ENCODE measurements around the gene CAVIN4. TPM values are rescaled to one million over a fixed set of nuclear protein-coding genes. Genes with fewer than 3 reads are reported as not detected.

Gene CAVIN4
- total RNA-seq (2014; rRNA removed; shearing (Covaris generic)) (1.7 and 1.9 TPM in 2 replicates), polyA plus RNA-seq (2016; fragmentation: Nextera tagmentation; extraction: Ambion mirVana) (0.60 and 0.65 TPM in 2 replicates)

- in situ Hi-C loops (cut with MboI) = loop anchor here (25.0 kb wide), 2 partner anchors 241 to 541 kb away; no protein-coding TSS in a partner anchor
- H3K79me2 ChIP-seq (ENCODE audit: insufficient read depth) = no peaks in the 10 kb centered on the region
- DNase-seq = peak; percentile 79
Observed at GRCh38 chr9:100577776-100578448, at the start of gene CAVIN4. TSS of gene CAVIN4 (plus strand) at chr9:100578079. CDS start at chr9:100578144, 65 bp downstream.

GRCh38 chr9:100534401-100534800, 43.5 kb upstream of the CAVIN4 start:
- no peaks in the 10 kb centered on the region for H4K20me1 ChIP-seq (ENCODE audit: insufficient read depth)
- no peaks in the 10 kb centered on the region for H3K9me3 ChIP-seq (ENCODE audit: low read depth)
- no peak for DNase-seq
- WGBS, 2 experiments (ENCODE audit: low coverage in 1 of 2, low lambda C conversion rate in 2 of 2, missing lambda C conversion rate in 2 of 2) = 77 to 78% methylated on average over 4 of the region's 4 CpGs
- H3F3A ChIP-seq (ENCODE audit: insufficient read depth) = no peaks in the 10 kb centered on the region
- H3K27ac ChIP-seq = no peak overlapping the region
- TF ChIP-seq EZH2phosphoT487 (IDR thresholded peaks at IDR 0.05; ENCODE audit: insufficient read depth, low read depth) = no peak
- TF ChIP-seq EZH2 (IDR thresholded peaks at IDR 0.05; ENCODE audit: insufficient read depth, poor library complexity, severe bottlenecking) = no peak
- in situ Hi-C loops (cut with MboI) = no loop called here
- H3K9me2 ChIP-seq (ENCODE audit: insufficient read depth) = no peaks in the 10 kb centered on the region
- H2AFZ ChIP-seq = no peak overlapping the region
- no peaks in the 10 kb centered on the region for H3K36me3 ChIP-seq (ENCODE audit: low read depth)
- H3K9ac ChIP-seq = no peak overlapping the region
- no peak overlapping the region for H3K4me3 ChIP-seq
- no peaks in the 10 kb centered on the region for H3K4me1 ChIP-seq (ENCODE audit: insufficient read depth)
- no peaks in the 10 kb centered on the region for H3K79me2 ChIP-seq (ENCODE audit: insufficient read depth)
- no peaks in the 10 kb centered on the region for H3K27me3 ChIP-seq (replicated peaks; ENCODE audit: insufficient read depth)
- no peak overlapping the region for H3K4me2 ChIP-seq (ENCODE audit: unreplicated experiment)

More at GRCh38 chr9:100577776-100578448, at the start of gene CAVIN4:
- H3K27ac ChIP-seq = peak within 1 kb of the TSS; percentile 36
- H3K9ac ChIP-seq = no peak within 1 kb of the TSS
- no peaks in the 10 kb centered on the region for H3K9me2 ChIP-seq (ENCODE audit: insufficient read depth)
- TF ChIP-seq EZH2phosphoT487 (IDR thresholded peaks at IDR 0.05; ENCODE audit: insufficient read depth, low read depth) (no peak), EZH2 (IDR thresholded peaks at IDR 0.05; ENCODE audit: insufficient read depth, poor library complexity, severe bottlenecking) (no peak)
- 0 out of 2 replicates have a peak, but pooled peaks cover 5% of the 10 kb centered on the region for H3K36me3 ChIP-seq (ENCODE audit: low read depth)
- peak within 1 kb of the TSS; percentile 79 for H3K4me2 ChIP-seq (ENCODE audit: unreplicated experiment)
- no peaks in the 10 kb centered on the region for H4K20me1 ChIP-seq (ENCODE audit: insufficient read depth)
- H3K4me3 ChIP-seq = peak within 1 kb of the TSS; percentile 40
- 74% methylated on average over 10 of the region's 10 CpGs for WGBS, 2 experiments (ENCODE audit: low coverage in 1 of 2, low lambda C conversion rate in 2 of 2, missing lambda C conversion rate in 2 of 2)
- H2AFZ ChIP-seq = no peak within 1 kb of the TSS
- H3K4me1 ChIP-seq (ENCODE audit: insufficient read depth) = peaks cover 88% of the 10 kb centered on the region
- H3K9me3 ChIP-seq (ENCODE audit: low read depth) = no peaks in the 10 kb centered on the region
- H3F3A ChIP-seq (ENCODE audit: insufficient read depth) = peaks cover 39% of the 10 kb centered on the region
- H3K27me3 ChIP-seq (replicated peaks; ENCODE audit: insufficient read depth) = no peaks in the 10 kb centered on the region

- H3K9me2 ChIP-seq (ENCODE audit: insufficient read depth) = no peaks in the 10 kb centered on the region
- no peaks in the 10 kb centered on the region for H4K20me1 ChIP-seq (ENCODE audit: insufficient read depth)
- H3K4me1 ChIP-seq (ENCODE audit: insufficient read depth) = no peaks in the 10 kb centered on the region
- no peaks in the 10 kb centered on the region for H3K9me3 ChIP-seq (ENCODE audit: low read depth)
- H3K79me2 ChIP-seq (ENCODE audit: insufficient read depth) = no peaks in the 10 kb centered on the region
- no peak overlapping the region for H3K27ac ChIP-seq
- 98% methylated on average over 12 of the region's 12 CpGs for WGBS, 2 experiments (ENCODE audit: low coverage in 1 of 2, low lambda C conversion rate in 2 of 2, missing lambda C conversion rate in 2 of 2)
- no peaks in the 10 kb centered on the region for H3F3A ChIP-seq (ENCODE audit: insufficient read depth)
- H3K27me3 ChIP-seq (replicated peaks; ENCODE audit: insufficient read depth) = no peaks in the 10 kb centered on the region
- no peak overlapping the region for H3K4me3 ChIP-seq
- no peak for TF ChIP-seq EZH2phosphoT487 (IDR thresholded peaks at IDR 0.05; ENCODE audit: insufficient read depth, low read depth)
- TF ChIP-seq EZH2 (IDR thresholded peaks at IDR 0.05; ENCODE audit: insufficient read depth, poor library complexity, severe bottlenecking) = no peak
- no peak overlapping the region for H3K4me2 ChIP-seq (ENCODE audit: unreplicated experiment)
- in situ Hi-C loops (cut with MboI) = no loop called here
- H2AFZ ChIP-seq = no peak overlapping the region
- H3K9ac ChIP-seq = no peak overlapping the region
- no peak for DNase-seq
- H3K36me3 ChIP-seq (ENCODE audit: low read depth) = no peaks in the 10 kb centered on the region
Observed at GRCh38 chr9:100540327-100540726, 37.6 kb upstream of the CAVIN4 start.

- 98 to 100% methylated on average over 5 of the region's 5 CpGs for WGBS, 2 experiments (ENCODE audit: low coverage in 1 of 2, low lambda C conversion rate in 2 of 2, missing lambda C conversion rate in 2 of 2)
- no peak overlapping the region for H3K4me2 ChIP-seq (ENCODE audit: unreplicated experiment)
Observed at GRCh38 chr9:100549048-100549447, 28.8 kb upstream of the CAVIN4 start.

More at GRCh38 chr9:100549048-100549447, 28.8 kb upstream of the CAVIN4 start:
- no peak overlapping the region for H3K4me3 ChIP-seq
- no peaks in the 10 kb centered on the region for H3K27me3 ChIP-seq (replicated peaks; ENCODE audit: insufficient read depth)
- no peak for DNase-seq
- H3K4me1 ChIP-seq (ENCODE audit: insufficient read depth) = no peaks in the 10 kb centered on the region
- in situ Hi-C loops (cut with MboI) = no loop called here
- no peaks in the 10 kb centered on the region for H3K9me2 ChIP-seq (ENCODE audit: insufficient read depth)
- no peaks in the 10 kb centered on the region for H3F3A ChIP-seq (ENCODE audit: insufficient read depth)
- no peak overlapping the region for H3K27ac ChIP-seq
- H3K79me2 ChIP-seq (ENCODE audit: insufficient read depth) = no peaks in the 10 kb centered on the region
- no peaks in the 10 kb centered on the region for H4K20me1 ChIP-seq (ENCODE audit: insufficient read depth)
- no peak overlapping the region for H2AFZ ChIP-seq
- no peaks in the 10 kb centered on the region for H3K36me3 ChIP-seq (ENCODE audit: low read depth)
- TF ChIP-seq EZH2phosphoT487 (IDR thresholded peaks at IDR 0.05; ENCODE audit: insufficient read depth, low read depth) = no peak
- TF ChIP-seq EZH2 (IDR thresholded peaks at IDR 0.05; ENCODE audit: insufficient read depth, poor library complexity, severe bottlenecking) = no peak
- H3K9ac ChIP-seq = no peak overlapping the region
- H3K9me3 ChIP-seq (ENCODE audit: low read depth) = no peaks in the 10 kb centered on the region

All from GM23248 (cell line).